GM21526 (cell line): ENCODE measurements around the gene ETFA.

Experiments used
- ATAC-seq: cut with Tn5 transposase; IDR thresholded peaks from one replicate; pipeline ENCODE4 v1.9.1; 2021; ENCODE audit warnings: moderate library complexity; ENCODE audit not compliant: unreplicated experiment, low FRiP score

ETFA gene

GRCh38 chr15:76179023-76179422 lies 132.2 kb downstream of the ETFA start:
- ATAC-seq = no peak

GRCh38 chr15:76178296-76179000 lies 132.8 kb downstream of the ETFA start:
- no peak for ATAC-seq

- ATAC-seq = no peak
Observed at GRCh38 chr15:76177491-76178040, 133.7 kb downstream of the ETFA start.

GRCh38 chr15:76176487-76177085 lies 134.7 kb downstream of the ETFA start:
- no peak for ATAC-seq

GRCh38 chr15:76176059-76176458 lies 135.2 kb downstream of the ETFA start:
- ATAC-seq = no peak

- ATAC-seq = no peak
Observed at GRCh38 chr15:76175442-76175841, 135.8 kb downstream of the ETFA start.

- ATAC-seq = no peak
Observed at GRCh38 chr15:76174654-76175053, 136.6 kb downstream of the ETFA start.

- ATAC-seq = no peak
Observed at GRCh38 chr15:76173317-76173834, 137.9 kb downstream of the ETFA start.

- ATAC-seq = no peak
Observed at GRCh38 chr15:76172782-76173181, 138.5 kb downstream of the ETFA start.

GRCh38 chr15:76169911-76170800 lies 141.1 kb downstream of the ETFA start:
- ATAC-seq = no peak

GRCh38 chr15:76169018-76169417 lies 142.3 kb downstream of the ETFA start:
- ATAC-seq = no peak

GRCh38 chr15:76168237-76168984 lies 142.9 kb downstream of the ETFA start:
- ATAC-seq = no peak

- no peak for ATAC-seq
Observed at GRCh38 chr15:76165951-76166350, 145.3 kb downstream of the ETFA start.
